HEK293T (cell line): ENCODE data around the gene YY1.

ENCODE experiments used
- ARNT ChIP-seq: fragments of 450-650 bp; IDR thresholded peaks from 2 replicates; pipeline ENCODE4 v1.6.1; 2017; ENCODE audit warnings: mild to moderate bottlenecking
- BHLHE40 ChIP-seq: fragments of 450-650 bp; IDR thresholded peaks from 2 replicates; pipeline ENCODE4 v1.6.1; 2016; ENCODE audit warnings: mild to moderate bottlenecking, moderate library complexity, borderline replicate concordance
- CTBP1 ChIP-seq: fragments of 450-650 bp; IDR thresholded peaks from 2 replicates; pipeline ENCODE4 v1.6.1; 2016; ENCODE audit warnings: borderline replicate concordance
- FOXM1 ChIP-seq: fragments of 450-650 bp; IDR thresholded peaks from 2 replicates; pipeline ENCODE4 v1.6.1; 2017; ENCODE audit warnings: mild to moderate bottlenecking, borderline replicate concordance
- HDGF ChIP-seq: fragments of 450-650 bp; IDR thresholded peaks from 2 replicates; pipeline ENCODE4 v1.6.1; 2017; ENCODE audit warnings: antibody characterized with exemption, borderline replicate concordance
- TARDBP ChIP-seq: fragments of 450-650 bp; IDR thresholded peaks from 2 replicates; pipeline ENCODE4 v1.6.1; 2016

DNA sequence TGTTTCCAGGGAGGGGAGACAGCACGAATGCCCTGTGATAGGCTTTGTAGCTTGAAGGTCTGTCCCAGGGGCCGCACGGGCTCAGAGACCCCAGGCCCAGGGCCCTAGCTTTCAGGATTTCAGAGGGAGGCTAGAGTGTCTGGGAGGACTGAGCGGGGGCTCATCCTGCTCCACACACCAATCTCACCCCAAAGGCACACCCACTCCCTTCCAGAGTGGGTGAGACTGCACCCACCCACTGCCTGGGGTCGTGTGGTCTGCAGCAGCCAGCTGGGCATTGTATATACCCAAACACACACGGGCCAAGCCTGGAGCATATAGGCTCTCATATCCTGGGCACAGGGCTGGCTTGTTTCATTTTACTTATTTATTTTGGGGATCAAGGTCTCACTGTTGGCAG is 78.4 kb downstream of the YY1 start:
- TF ChIP-seq BHLHE40 (no peak), TARDBP (no peak), FOXM1 (no peak), CTBP1 (no peak), HDGF (no peak), ARNT (no peak)
